GM10266 (cell line): ENCODE measurements around the gene PITPNC1.

Source experiments
- DNase-seq: peaks from one replicate; pipeline ENCODE4 v3.0.0; 2012; ENCODE audit errors: extremely low spot score
- CTCF ChIP-seq: IDR thresholded peaks from 2 replicates; pipeline ENCODE4 v1.5.1; 2012; ENCODE audit warnings: mild to moderate bottlenecking, low read depth; ENCODE audit not compliant: control insufficient read depth, insufficient read depth; ENCODE audit errors: missing control alignments

The PITPNC1 gene

GRCh38 chr17:67440277-67441051 is 63.4 kb downstream of the PITPNC1 start:
- DNase-seq, result no peak
- TF ChIP-seq CTCF, result no peak

- no peak for TF ChIP-seq CTCF
- DNase-seq, result no peak
Measured at GRCh38 chr17:67441052-67441895, 64.2 kb downstream of the PITPNC1 start.

GRCh38 chr17:67441896-67442219 is 64.8 kb downstream of the PITPNC1 start:
- no peak for DNase-seq
- no peak for TF ChIP-seq CTCF

GRCh38 chr17:67442787-67443624 is 65.9 kb downstream of the PITPNC1 start:
- TF ChIP-seq CTCF, result no peak
- DNase-seq, result no peak

GRCh38 chr17:67443931-67444595 is 67.0 kb downstream of the PITPNC1 start:
- no peak for TF ChIP-seq CTCF
- no peak for DNase-seq

GRCh38 chr17:67448449-67448848 is 71.4 kb downstream of the PITPNC1 start:
- DNase-seq, result no peak
- TF ChIP-seq CTCF, result no peak
